Liver (tissue), 9 donors: ENCODE measurements around the gene TBC1D24. TPM values are rescaled to one million over a fixed set of nuclear protein-coding genes. Genes with fewer than 3 reads are reported as not detected.
A peak's percentile ranks its signal among the peaks of the same experiment; 100 is the strongest.

Experiments
- DNase-seq: peaks from one replicate; pipeline ENCODE4 v3.0.0-alpha.2; 2017; ENCODE audit warnings: low spot score
- H3K27ac ChIP-seq, 2 donors: one replicate each; pipeline ENCODE4 v1.7.0; 2013; ENCODE audit warnings: inconsistent platforms in 2 of 2, low read length in 2 of 2, control low read depth in 1 of 2, low read depth in 1 of 2, mild to moderate bottlenecking in 1 of 2
- H3K27me3 ChIP-seq, 4 donors: one replicate each; pipeline versions ENCODE4 v1.6.1 to v1.7.0; 2013; ENCODE audit warnings: low read length in 3 of 4, inconsistent platforms in 1 of 4, mild to moderate bottlenecking in 1 of 4, moderate library complexity in 1 of 4; ENCODE audit not compliant: control insufficient read depth in 4 of 4, insufficient read depth in 4 of 4
- H3K36me3 ChIP-seq, 4 donors: one replicate each; pipeline versions ENCODE4 v1.6.1 to v1.7.0; 2013; ENCODE audit warnings: low read length in 3 of 4, mild to moderate bottlenecking in 3 of 4, low read depth in 1 of 4, moderate library complexity in 1 of 4; ENCODE audit not compliant: control insufficient read depth in 4 of 4, insufficient read depth in 3 of 4
- H3K4me1 ChIP-seq, 4 donors: one replicate each; pipeline versions ENCODE4 v1.6.1 to v1.7.0; 2013; ENCODE audit warnings: low read length in 3 of 4, mild to moderate bottlenecking in 3 of 4, moderate library complexity in 1 of 4; ENCODE audit not compliant: control insufficient read depth in 4 of 4, insufficient read depth in 4 of 4
- H3K4me3 ChIP-seq, 3 donors: one replicate each; pipeline versions ENCODE4 v1.6.1 to v1.7.0; 2013; ENCODE audit warnings: low read length in 3 of 3, control low read depth in 1 of 3, low read depth in 1 of 3, mild to moderate bottlenecking in 1 of 3
- H3K9ac ChIP-seq, 2 donors: one replicate each; pipeline ENCODE4 v1.7.0; 2013; ENCODE audit warnings: low read length in 2 of 2, mild to moderate bottlenecking in 2 of 2, moderate library complexity in 2 of 2, control low read depth in 1 of 2, low read depth in 1 of 2
- H3K9me3 ChIP-seq, 4 donors: one replicate each; pipeline versions ENCODE4 v1.6.1 to v1.7.0; 2013; ENCODE audit warnings: low read length in 3 of 4; ENCODE audit not compliant: control insufficient read depth in 4 of 4
- ATF3 ChIP-seq: IDR thresholded peaks from 2 replicates; pipeline ENCODE4 v1.6.1; 2016; ENCODE audit warnings: antibody characterized with exemption
- CTCF ChIP-seq: fragments of 150-350 bp; IDR thresholded peaks from 2 replicates; pipeline ENCODE4 v1.5.1; 2017; ENCODE audit warnings: improper control_type of control experiment, low read depth, low read length; ENCODE audit not compliant: missing input control
- EGR1 ChIP-seq, 2 donors: IDR thresholded peaks; 2 replicates each; pipeline ENCODE4 v1.6.1; 2016 to 2018; ENCODE audit warnings: antibody characterized with exemption in 2 of 2, low read depth in 2 of 2
- FOXA1 ChIP-seq: IDR thresholded peaks from 2 replicates; pipeline ENCODE4 v1.6.1; 2016; ENCODE audit warnings: antibody characterized with exemption
- FOXA2 ChIP-seq: IDR thresholded peaks from 2 replicates; pipeline ENCODE4 v1.6.1; 2016; ENCODE audit warnings: antibody characterized with exemption
- GABPA ChIP-seq, 2 donors: IDR thresholded peaks in 1 of 2; conservative IDR thresholded peaks in 1 of 2; 2 replicates each; pipeline ENCODE4 v1.6.1; 2016; ENCODE audit warnings: antibody characterized with exemption in 2 of 2, mild to moderate bottlenecking in 1 of 2, moderate library complexity in 1 of 2
- HNF4A ChIP-seq, 2 donors: conservative IDR thresholded peaks; 2 replicates each; pipeline ENCODE4 v1.6.1; 2016; ENCODE audit warnings: antibody characterized with exemption in 2 of 2, mild to moderate bottlenecking in 2 of 2
- HNF4G ChIP-seq: IDR thresholded peaks from 2 replicates; pipeline ENCODE4 v1.6.1; 2016; ENCODE audit warnings: antibody characterized with exemption
- JUND ChIP-seq, 2 donors: IDR thresholded peaks; 2 replicates each; pipeline ENCODE4 v1.6.1; 2016; ENCODE audit warnings: antibody characterized with exemption in 2 of 2
- MAX ChIP-seq: IDR thresholded peaks from 2 replicates; pipeline ENCODE4 v1.6.1; 2016; ENCODE audit warnings: antibody characterized with exemption
- NR2F2 ChIP-seq: IDR thresholded peaks from 2 replicates; pipeline ENCODE4 v1.6.1; 2016; ENCODE audit warnings: antibody characterized with exemption
- REST ChIP-seq: IDR thresholded peaks from 2 replicates; pipeline ENCODE4 v1.6.1; 2016; ENCODE audit warnings: antibody characterized with exemption, mild to moderate bottlenecking
- RXRA ChIP-seq, 2 donors: IDR thresholded peaks; 2 replicates each; pipeline ENCODE4 v1.6.1; 2017 to 2018; ENCODE audit warnings: antibody characterized with exemption in 2 of 2, mild to moderate bottlenecking in 1 of 2
- YY1 ChIP-seq: IDR thresholded peaks from 2 replicates; pipeline ENCODE4 v1.6.1; 2016; ENCODE audit warnings: antibody characterized with exemption, mild to moderate bottlenecking
- WGBS: extraction: QIAGEN DNeasy Blood & Tissue Kit; methylation state at CpG from one replicate; pipeline ENCODE4 v1.1.7; 2013; 5-methylcytosine and 5-hydroxymethylcytosine counted together
- polyA plus RNA-seq, 2 donors: library from polyadenylated mRNA; stranded (reverse) in 1 of 2; unstranded in 1 of 2; fragments of 200-250 nt in 1 of 2; fragments of >200 nt in 1 of 2; fragmentation: Nextera tagmentation in 1 of 2; extraction: Ambion mirVana in 1 of 2; gene quantifications; one replicate each; pipeline versions ENCODE4 v1.2.1 to v1.2.3, GENCODE V29; 2013 to 2015
- total RNA-seq, 2 donors: library from RNA; depleted of rRNA; stranded (reverse); fragments of >200 nt; gene quantifications; one replicate each; pipeline ENCODE4 v1.2.3, GENCODE V29; 2014
- donor health status: healthy.
- donor health status: healthy.
- donor health status: healthy.
- donor health status: healthy.
- donor health status: healthy.

Gene TBC1D24
- total and polyA plus RNA-seq, 4 donors: 8.4 to 22.3 (median 11.5) TPM

- WGBS: under 1% methylated on average over 83 of the region's 83 CpGs
- H3K36me3 ChIP-seq: peaks cover 0 to 2% (median 2%) of the 10 kb centered on the region in 4 donors
- H3K9ac ChIP-seq: peak within 1 kb of the TSS in 1 of 2 donors; percentile 7
- peaks cover 33 to 81% (median 75%) of the 10 kb centered on the region in 4 donors for H3K4me1 ChIP-seq
- H3K4me3 ChIP-seq: peak within 1 kb of the TSS; percentile 61 to 67 (median 63)
- TF ChIP-seq GABPA (IDR thresholded peaks at IDR 0.05 in 1 of 2, conservative IDR thresholded peaks at IDR 0.05 in 1 of 2) (no peak), JUND (IDR thresholded peaks at IDR 0.05) (no peak), FOXA2 (no peak), FOXA1 (no peak), RXRA (IDR thresholded peaks at IDR 0.05) (no peak), YY1 (peak; percentile 18)
- peak; percentile 94 for DNase-seq
- peak within 1 kb of the TSS; percentile 28 to 56 for H3K27ac ChIP-seq
- H3K9me3 ChIP-seq: no peaks in the 10 kb centered on the region
- no peaks in the 10 kb centered on the region for H3K27me3 ChIP-seq
Measured at GRCh38 chr16:2520097-2520783, 45.3 kb downstream of the TBC1D24 start, which contains the start of gene AMDHD2. TSS of gene AMDHD2 (plus strand) at chr16:2520371. CDS start at chr16:2520459, 88 bp downstream.

- 14% methylated on average over 41 of the region's 41 CpGs for WGBS
- Histone ChIP-seq H3K27ac (no peak overlapping the region), H3K27me3 (no peaks in the 10 kb centered on the region), H3K9ac (peak overlapping the region in 1 of 2 donors; percentile 7), H3K4me3 (peak overlapping the region; percentile 51 to 67 (median 61)), H3K36me3 (peaks cover 0 to 2% (median 2%) of the 10 kb centered on the region in 4 donors), H3K4me1 (peaks cover 32 to 76% (median 69%) of the 10 kb centered on the region in 4 donors), H3K9me3 (no peaks in the 10 kb centered on the region)
- TF ChIP-seq NR2F2: no peak
- TF ChIP-seq GABPA (IDR thresholded peaks at IDR 0.05 in 1 of 2, conservative IDR thresholded peaks at IDR 0.05 in 1 of 2): no peak
- no peak for TF ChIP-seq HNF4G
- TF ChIP-seq MAX: no peak
- no peak for TF ChIP-seq ATF3
- no peak for TF ChIP-seq EGR1 (IDR thresholded peaks at IDR 0.05; ENCODE audit: low read depth in 2 of 2)
- no peak for TF ChIP-seq FOXA1
- no peak for TF ChIP-seq YY1
- TF ChIP-seq JUND (IDR thresholded peaks at IDR 0.05): no peak
- TF ChIP-seq REST: no peak
- TF ChIP-seq HNF4A (conservative IDR thresholded peaks at IDR 0.05): no peak
- no peak for TF ChIP-seq FOXA2
- no peak for TF ChIP-seq CTCF
- no peak for DNase-seq
Measured at GRCh38 chr16:2520784-2521531, 46.0 kb downstream of the TBC1D24 start.
